Umbilical cord (tissue), 2 donors: ENCODE measurements around the gene HOMER3. TPM values are rescaled to one million over a fixed set of nuclear protein-coding genes. Genes with fewer than 3 reads are reported as not detected.
A peak's percentile ranks its signal among the peaks of the same experiment; 100 is the strongest.

Experiments
- DNase-seq: peaks from one replicate; pipeline ENCODE4 v3.0.0-alpha.2; 2015; ENCODE audit warnings: low spot score
- total RNA-seq: library from RNA; depleted of rRNA; stranded (reverse); fragments of >200 nt; gene quantifications from one replicate; pipeline ENCODE4 v1.2.3, GENCODE V29; 2014; ENCODE audit warnings: low replicate concordance; ENCODE audit not compliant: insufficient read depth

HOMER3 gene
- total RNA-seq: 31.3 TPM

DNA sequence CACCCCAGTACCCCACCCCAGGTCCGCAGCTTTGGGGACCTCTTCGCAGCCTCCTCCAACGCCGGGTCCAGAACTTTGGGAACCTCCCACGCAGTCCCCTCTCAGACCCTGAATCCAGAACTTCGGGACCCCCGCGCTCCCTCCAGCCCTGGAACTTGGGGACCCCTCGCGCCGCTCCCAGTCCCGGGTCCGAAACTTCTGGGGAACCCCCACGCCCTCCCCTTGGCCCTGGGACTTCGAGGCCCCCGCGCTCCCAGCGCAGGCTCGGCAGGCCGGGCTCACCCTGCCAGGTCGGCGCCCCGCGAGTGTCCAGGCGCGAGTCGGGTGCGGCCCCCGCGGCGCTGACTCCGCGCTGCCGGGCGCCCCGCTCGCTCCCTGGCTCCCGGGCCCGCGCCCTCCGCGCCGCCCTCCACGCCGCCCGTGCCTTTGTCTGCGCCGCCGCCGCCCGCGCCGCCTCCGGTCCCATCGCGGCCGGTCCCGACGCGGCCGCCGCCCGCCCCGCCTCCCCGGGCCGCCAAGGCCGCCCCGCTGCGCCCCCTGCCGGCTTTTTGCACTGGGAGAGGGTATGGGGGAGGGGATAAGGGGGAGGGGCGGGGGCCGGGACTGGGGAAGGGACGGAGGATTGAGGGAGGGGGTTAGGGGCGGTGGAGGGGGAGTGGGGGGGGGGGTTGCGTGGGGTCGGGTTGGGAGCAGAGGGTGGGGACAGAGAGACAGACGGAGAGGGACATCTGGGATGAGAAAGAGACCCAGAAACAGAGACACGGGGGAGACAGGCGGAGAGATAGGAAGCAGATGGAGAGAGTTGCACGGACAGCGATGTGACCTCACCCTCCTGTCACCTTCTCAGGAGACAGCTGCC, at the start of gene HOMER3:
TSS of gene HOMER3 (minus strand) at position 449 of the 859 bp plus-strand sequence. CDS start 2,235 bp downstream, outside the sequence.
- DNase-seq: peak; percentile 60

DNA sequence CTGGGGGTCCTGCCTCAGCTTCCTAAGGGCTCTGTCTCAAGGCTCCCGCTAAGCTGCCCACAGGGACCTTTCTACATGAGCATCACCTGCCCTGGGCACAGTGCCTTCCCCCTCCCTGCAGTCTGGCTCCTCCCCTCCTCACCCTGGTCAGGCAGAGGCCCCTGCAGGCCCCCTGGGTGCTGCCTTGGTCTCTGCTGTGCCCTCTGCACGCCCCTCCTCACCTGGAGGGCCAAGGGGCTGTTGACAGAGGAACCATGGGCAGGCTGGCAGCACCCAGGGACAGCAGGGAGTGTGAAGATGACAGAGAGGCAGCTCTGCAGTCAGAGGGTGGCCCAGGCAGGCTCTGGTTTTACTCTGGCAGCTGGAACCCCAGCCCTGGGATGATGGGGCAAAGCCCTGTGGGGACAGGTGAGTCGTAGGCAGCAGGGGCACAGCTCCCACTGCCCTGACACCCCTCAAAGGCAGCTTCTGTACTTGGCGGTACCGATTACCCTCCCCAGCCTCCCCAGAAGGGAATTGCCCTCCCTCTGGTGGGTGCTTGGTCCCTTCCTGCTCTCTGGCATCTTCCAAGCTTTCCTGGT, 49.2 kb upstream of the HOMER3 start:
- no peak for DNase-seq

DNA sequence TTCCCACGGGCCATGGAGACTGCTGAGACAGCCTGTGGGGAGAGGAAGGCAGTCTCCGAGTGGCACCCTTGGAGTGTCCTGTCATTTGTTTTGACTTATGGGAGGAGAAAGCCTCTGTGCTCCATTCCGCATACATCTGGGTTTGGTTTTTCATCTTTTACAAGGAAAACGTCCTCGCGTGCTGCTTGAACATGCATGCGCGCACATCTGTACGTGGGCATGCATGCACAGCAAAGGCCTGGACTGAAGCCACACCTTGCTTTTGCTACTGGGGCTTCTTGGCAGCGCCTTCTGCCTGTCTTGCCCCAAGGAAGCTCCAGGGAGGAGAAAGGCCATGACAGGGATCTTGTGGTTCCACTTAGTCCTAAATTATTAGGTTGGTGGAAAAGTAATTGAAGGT, 48.3 kb upstream of the HOMER3 start:
- no peak for DNase-seq

DNA sequence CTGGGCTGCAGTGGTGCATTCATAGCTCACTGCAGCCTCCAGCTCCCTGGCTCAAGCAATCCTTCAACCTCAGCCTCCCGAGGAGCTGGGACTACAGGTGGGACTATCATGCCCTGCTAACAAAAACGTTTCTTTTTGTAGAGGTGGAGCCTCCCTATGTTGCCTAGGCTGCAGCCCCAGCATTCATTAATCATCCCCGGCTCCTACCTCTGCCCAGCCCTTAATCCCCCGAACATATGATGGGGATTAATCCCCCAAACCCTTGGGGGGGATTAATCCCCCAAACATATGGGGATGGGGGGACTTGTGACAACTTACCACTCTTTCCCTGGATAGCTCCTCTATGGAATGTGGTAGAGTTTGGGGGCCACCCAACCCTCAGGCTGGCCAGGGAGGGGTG, 46.4 kb upstream of the HOMER3 start:
- no peak for DNase-seq

DNA sequence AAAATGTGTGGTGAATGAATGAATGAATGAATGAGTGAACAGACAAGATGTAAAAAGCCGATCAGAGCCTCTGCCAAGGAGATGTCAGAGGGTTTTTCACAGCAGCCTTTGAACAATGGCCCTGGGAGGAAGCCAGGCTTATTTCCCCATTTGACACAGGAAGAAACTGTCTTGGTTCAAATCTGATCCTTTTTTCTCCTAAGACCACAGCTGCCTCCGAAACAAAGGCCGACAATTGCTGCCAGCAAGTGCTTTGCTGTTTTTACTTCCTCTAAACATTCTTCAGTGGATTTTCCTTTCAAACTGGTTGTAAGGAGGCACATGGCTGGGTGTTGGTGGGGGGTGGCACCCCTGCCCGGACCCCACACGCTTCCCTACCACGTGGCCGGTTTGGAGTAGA, 44.2 kb upstream of the HOMER3 start:
- DNase-seq: peak; percentile 43

DNA sequence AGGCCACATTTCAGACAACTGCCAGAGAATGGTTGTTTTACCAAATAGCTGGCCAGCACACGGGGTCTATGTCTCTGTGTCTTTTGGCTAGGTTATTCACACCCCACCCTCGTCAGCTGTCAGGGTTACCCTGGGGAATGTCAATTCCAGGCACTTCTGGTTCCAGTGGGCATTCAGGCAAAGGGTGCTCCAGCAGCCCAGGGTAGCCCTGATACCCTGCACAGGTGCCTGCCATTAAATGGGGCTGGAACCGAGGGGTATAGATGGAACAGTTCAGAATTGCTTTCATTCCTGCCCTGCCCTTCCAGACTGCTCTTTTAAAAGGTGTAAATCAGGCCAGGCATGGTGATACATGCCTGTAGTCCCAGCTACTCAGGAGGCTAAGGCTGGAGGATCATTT, 43.2 kb upstream of the HOMER3 start:
- DNase-seq: no peak

DNA sequence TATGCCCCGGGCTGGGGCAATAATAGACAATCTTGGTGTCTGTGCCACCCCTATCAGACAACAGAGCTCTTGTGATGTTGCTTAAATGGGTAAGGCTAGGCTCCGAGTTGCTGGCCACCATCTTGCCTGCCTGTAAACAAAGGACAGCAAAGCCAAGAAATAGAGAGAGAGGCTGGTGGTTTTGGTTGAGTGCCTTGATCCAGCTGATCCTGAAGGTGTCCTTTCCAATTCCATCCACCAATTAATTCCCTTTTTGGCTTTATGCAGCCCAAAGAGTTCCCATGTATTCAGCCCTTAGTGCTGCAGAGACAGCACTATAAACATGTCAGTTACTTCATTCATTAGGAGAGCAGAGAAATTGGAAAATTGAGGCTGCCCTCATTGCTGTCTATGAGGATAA, 41.7 kb upstream of the HOMER3 start:
- no peak for DNase-seq

DNA sequence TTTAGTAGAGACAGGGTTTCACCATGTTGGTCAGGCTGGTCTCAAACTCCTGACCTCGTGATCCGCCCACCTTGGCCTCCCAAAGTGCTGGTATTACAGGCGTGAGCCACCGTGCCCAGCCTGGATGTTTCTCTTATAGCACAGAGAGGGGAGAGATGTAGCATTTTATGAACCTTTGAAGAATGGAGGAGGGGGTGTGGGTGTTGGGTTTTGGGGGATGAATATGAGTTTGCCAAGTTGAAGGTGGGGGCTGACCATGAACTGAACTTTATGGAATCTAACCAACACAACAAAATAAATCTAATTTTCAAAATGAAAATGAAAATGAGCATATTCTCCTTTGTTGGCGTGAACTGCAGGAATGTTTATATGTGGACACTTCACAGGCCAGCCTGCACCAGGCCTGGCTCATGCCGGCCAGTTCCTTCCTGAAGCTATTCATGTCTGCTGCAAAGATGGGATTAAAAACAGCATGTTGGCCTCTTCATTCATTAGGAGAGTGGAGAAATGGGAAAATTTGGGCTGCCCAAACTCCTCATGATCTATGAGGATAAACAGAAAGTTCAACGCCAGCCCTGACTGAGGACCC, 39.5 kb upstream of the HOMER3 start:
- no peak for DNase-seq

DNA sequence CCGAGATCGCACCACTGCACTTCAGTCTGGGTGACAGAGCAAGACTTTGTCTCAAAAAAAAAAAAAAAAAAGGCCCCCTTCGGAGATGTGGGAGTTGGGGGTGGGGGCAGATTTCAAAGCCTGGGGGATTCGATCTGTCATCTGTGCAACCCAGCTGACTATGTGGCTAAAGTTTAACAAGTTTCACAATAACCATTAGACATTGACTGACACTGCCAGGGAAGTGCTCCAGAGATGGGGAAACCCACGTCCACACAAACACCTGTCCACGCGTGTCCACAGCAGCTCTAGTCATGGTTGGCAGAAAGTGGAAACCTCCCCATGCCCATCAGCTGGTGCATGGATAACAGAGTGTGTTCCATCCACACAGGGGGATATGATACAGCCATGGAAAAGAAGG, 37.6 kb upstream of the HOMER3 start:
- DNase-seq: no peak

DNA sequence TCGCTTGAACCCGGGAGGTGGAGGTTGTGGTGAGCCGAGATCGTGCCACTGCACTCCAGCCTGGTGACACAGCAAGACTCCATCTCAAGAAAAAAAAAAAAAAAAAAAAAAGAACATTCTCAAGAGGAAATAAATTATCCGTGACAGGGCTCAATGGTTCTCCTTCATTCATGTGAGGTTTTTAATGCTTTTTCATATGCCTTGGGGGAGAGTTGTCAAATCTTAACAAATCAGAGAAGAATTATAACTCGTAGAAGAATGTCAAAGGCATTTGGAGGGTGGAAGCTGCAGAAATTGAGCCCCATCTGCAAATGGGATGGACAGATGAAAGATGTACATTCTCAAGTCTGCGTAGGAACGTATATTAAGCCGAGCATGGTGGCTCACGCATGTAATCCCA, 34.9 kb upstream of the HOMER3 start:
- no peak for DNase-seq

DNA sequence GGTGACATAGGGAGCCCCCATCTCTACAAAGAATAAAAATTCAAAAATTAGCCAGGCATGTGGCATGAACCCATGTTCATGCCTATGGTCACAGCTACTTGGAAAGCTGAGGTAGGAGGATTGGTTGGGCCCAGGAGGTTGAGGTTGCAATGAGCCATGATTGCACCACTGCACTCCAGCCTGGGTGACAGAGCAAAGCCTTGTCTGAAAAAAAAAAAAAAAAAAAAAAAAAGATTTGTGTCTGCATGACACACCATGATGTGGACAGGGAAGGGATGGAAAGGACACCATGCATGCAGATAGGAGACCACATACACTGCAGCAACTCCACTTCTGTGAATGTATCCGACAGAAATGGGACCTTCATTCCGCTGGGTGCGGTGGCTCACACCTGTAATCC, 34.0 kb upstream of the HOMER3 start:
- no peak for DNase-seq

DNA sequence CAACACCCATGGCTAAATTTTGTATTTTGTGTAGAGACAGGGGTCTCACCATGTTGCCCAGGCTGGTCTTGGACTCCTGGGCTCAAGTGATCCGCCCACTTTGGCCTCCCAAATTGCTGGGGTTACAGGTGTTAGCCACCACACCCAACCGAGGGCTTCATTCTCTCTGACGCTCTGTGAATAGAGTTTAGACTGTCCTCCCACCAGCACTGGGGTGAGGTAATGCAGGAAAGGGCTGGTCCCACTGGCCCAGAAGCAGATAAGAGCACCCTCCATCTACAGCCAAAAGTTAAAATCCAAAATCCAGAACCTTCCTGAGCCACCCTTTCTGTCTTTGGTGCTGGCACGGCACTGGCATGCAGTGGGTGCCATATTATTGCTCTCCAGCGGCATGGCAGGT, 31.8 kb upstream of the HOMER3 start:
- no peak for DNase-seq

DNA sequence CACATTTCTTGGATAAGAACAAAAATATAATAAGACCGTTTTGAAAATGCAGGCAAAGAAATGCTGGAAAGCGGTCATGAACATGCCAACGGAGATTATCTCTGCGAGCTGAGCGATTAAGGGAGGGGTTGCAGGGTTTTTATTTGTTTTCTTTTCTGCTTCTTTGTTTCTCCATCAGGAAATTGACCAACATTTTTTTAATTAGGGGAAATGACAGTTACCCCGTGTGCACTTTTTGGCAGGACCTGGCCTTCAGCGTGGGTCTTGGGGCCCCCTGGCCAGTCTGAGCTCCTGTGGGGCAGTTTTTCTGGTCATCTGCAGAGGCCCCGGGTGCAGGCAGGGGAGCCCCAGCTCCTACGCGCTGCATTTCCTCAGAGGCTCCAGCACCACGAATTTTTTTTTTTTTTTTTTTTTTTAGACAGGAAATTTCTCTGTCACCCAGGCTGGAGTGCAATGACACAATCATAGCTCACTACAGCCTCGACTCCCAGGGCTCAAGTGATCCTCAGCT, 31.3 kb upstream of the HOMER3 start:
- peak; percentile 47 for DNase-seq

DNA sequence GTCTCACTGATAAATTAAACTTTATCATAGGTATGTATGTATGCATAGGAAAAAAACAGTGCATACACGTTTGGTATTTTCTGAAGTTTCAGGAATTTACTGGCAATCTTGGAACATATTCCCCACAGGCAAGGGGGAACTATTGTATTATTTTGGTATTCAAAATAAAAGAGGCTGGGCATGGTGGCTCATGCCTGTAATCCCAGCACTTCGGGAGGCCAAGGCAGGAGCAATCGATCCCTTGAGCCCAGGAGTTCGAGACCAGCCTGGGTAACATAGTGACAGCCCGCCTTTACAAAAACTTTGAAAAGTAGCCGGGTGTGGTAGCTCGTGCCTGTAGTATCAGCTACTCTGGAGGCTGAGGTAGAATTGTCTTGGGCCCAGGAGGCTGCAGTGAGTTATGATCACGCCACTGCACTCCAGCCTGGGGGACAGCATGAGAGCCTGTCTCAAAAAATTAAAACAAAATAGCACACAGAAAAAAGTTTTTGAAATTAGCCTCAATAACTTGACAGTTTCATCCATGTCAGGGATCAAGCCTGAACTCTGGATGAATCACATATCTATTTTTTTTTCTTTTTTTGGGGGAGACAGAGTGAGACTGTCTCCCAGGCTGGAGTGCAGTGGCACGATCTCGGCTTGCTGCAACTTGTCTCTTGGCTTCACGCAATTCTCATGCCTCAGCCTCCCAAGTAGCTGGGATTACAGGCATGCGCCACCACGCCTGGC, 29.1 kb upstream of the HOMER3 start:
- no peak for DNase-seq

DNA sequence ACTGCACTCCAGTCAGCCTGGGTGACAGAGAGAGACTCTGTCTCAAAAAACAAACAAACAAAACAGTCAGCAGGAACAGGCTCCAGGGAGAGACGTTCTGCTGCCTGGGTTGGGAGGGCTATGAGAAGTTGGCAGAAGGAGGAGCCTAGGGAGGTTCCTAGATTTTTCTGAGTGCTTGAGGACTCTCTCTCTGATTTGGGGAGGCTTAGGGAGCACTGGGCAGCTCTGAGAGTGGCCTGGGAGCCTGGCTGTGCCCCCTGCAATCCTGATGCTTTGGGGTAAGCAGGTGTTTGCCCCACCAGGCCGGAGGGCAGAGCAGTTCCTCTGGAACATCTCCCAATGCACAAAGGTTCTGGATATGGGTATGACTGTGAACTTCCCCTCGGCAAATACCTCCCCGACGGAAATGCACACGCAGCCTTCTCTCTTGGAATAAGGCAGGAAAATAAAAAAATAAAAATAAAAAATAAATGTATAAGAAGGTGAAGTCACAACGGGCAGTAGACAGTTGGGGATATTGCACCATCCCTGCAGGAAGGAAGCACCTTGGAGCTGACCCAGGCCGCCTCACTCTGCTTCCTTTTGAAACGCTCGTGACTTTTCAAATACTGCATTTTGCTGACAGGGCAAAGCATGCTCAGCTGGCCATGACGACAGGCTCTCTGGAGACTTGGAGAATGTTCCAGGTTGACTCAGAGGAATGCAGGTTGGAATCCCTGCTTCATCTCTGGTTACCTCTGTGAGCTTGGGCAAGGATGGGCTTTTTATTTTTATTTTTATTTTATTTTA, 26.5 kb upstream of the HOMER3 start:
- peak; percentile 52 for DNase-seq

DNA sequence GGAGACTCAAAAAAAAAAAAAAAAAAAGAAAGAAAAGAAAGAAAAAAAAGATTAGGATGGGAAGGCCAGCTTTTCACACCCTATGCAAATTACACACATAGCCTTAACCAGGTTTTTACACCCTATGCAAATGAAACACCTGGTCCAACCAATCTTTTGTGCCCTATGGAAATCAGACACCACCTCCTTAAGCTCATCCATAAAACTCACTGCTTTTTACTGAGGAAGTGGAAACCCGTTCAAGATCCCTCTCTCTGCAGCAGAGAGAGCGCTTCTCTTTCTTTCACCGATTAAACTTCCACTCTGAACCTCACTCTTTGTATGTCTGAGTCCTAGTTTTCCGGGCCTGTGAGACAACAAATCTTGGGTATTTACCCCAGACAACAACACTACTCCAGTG, 25.3 kb upstream of the HOMER3 start:
- no peak for DNase-seq

DNA sequence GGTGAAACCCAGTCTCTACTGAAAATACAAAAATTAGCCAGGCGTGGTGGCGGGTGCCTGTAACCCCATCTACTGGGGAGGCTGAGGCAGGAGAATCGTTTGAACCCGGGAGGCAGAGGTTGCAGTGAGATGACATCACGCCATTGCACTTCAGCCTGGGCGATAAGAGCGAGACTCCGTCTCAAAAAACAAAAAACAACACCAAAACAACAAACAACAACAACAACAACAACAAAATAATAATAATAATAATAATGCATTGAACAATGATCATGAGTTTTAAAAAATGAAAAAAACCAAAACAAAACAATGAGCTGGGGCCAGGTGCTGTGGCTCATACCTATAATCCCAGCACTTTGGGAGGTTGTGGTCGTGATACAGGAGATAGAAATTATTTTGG, 23.1 kb upstream of the HOMER3 start:
- DNase-seq: no peak

DNA sequence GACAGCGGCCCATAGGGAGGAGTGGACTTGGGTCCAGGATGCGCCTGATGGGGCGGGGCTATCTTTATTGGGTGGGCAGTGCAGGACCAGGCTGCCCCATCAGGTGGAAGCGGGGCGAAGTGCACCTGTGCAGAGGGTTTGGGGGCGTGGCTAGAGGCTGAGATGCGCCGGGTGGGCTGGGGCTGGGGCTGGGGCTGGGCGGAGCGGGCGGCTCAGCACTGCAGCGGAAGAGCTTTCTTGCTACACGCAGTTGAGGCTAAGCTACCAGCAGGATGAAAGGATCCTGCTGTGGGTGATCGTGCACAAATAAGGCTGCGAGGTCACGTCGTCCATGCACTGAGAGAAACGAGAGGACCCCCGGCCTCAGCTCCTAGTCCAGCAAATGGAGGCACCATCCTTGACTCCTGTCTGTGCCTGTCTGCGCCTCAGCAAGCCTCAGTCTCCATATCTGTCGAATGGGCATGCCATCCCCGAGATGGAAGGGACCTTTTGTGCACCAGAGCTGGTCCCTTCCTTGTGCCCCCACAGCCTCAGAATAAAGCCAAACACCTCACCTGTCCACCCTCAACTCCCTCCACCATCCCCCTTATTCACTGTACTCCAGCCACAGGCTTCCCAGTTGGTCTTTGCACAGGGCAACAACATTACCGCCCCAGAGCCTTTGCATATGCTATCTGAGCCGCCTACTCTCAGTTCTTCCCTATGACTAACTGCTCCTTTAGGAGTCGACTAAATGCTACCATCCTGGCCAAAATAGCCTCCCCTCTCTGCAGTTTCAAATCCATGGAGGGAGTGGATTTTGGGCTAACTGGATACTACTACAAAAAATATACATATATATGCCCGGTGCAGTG, 21.0 kb upstream of the HOMER3 start:
- DNase-seq: no peak

DNA sequence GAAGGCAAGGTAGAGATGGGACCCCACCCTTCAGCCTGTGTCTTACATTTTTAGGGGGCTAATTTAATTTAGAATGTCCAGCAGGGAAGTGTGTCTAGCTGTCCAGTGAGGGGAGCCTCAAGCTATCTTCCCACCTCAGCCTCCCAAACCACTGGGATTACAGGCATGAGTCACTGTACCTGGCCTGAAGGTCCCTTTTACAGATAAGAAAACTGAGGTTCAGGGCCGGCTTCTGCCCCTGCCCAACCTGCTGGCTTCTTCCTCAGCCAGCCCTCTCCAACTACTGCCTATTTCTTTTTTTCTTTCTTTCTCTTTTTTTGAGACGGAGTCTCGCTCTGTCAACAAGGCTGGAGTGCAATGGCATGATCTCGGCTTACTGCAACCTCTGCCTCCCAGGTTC, 19.4 kb upstream of the HOMER3 start:
- no peak for DNase-seq

DNA sequence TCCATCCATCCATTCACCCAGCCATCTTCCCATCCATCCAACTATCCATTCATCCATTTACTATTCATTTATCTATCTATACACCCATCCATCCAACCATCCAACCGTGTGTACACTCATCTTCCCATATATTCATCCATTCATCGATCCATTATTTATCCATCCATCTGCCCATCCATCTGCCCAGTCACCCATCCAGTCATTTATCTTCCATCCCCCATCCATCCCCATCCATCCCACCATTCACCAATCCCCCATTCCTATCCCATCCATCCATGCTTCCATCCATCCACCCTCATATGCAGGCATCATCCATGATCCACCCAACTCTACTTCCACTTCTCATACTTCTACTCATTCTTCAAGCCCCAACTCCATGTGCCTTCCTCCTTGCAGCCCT, 14.0 kb upstream of the HOMER3 start:
- DNase-seq: no peak
